ENCODE measurements around the gene TM9SF3. TPM values are rescaled to one million over a fixed set of nuclear protein-coding genes. Genes with fewer than 3 reads are reported as not detected.

The TM9SF3 gene
- total and polyA plus RNA-seq, 2 donors (not counting 1 experiment from before 2014, with no cell fraction given), result 103 to 107 TPM

GRCh38 chr10:96500050-96500449 is 86.8 kb downstream of the TM9SF3 start:
- Histone ChIP-seq H2AFZ (ENCODE audit: low read length) (no peak overlapping the region), H3K27me3 (ENCODE audit: control insufficient read depth, insufficient read depth, low read length) (no peaks in the 10 kb centered on the region)
- TF ChIP-seq EZH2 (IDR thresholded peaks at IDR 0.05; ENCODE audit: low read length, missing control alignments), result no peak
- TF ChIP-seq CTCF (conservative IDR thresholded peaks at IDR 0.05 in 1 of 2, IDR thresholded peaks at IDR 0.05 in 1 of 2; ENCODE audit: low read depth in 1 of 2, low read length in 2 of 2), result no peak

GRCh38 chr10:96497391-96497790 is 89.4 kb downstream of the TM9SF3 start:
- no peak overlapping the region for H3K27ac ChIP-seq (ENCODE audit: insufficient read depth, low read length)
- no peaks in the 10 kb centered on the region for H4K20me1 ChIP-seq (ENCODE audit: control insufficient read depth, extremely low read depth, insufficient read depth, low read length)
- no peaks in the 10 kb centered on the region for H3K9me3 ChIP-seq (ENCODE audit: control insufficient read depth, insufficient read depth, low read depth, low read length)
- no peak overlapping the region for H3K9ac ChIP-seq (ENCODE audit: insufficient read depth, low read length)
- no peak overlapping the region for H3K4me3 ChIP-seq (replicated peaks in 1 of 4; ENCODE audit: control extremely low read depth in 1 of 4, insufficient read depth in 1 of 4, low read depth in 3 of 4, low read length in 4 of 4)
- H3K4me2 ChIP-seq (ENCODE audit: extremely low read depth, insufficient read depth, low read length), result no peak overlapping the region
- H2AFZ ChIP-seq (ENCODE audit: low read length), result no peak overlapping the region
- no peaks in the 10 kb centered on the region for H3K36me3 ChIP-seq (ENCODE audit: control insufficient read depth, insufficient read depth, low read length)
- no peak for DNase-seq (ENCODE audit: low read depth in 2 of 2)
- no peaks in the 10 kb centered on the region for H3K4me1 ChIP-seq (ENCODE audit: control insufficient read depth, extremely low read depth, insufficient read depth, low read length)
- H3K79me2 ChIP-seq (ENCODE audit: control insufficient read depth, insufficient read depth, low read length), result no peaks in the 10 kb centered on the region
- TF ChIP-seq CTCF (conservative IDR thresholded peaks at IDR 0.05 in 1 of 2, IDR thresholded peaks at IDR 0.05 in 1 of 2; ENCODE audit: low read depth in 1 of 2, low read length in 2 of 2) (no peak), EZH2 (IDR thresholded peaks at IDR 0.05; ENCODE audit: low read length, missing control alignments) (no peak)
- H3K27me3 ChIP-seq (ENCODE audit: control insufficient read depth, insufficient read depth, low read length), result no peaks in the 10 kb centered on the region

More at GRCh38 chr10:96500050-96500449, 86.8 kb downstream of the TM9SF3 start:
- Histone ChIP-seq H3K4me1 (ENCODE audit: control insufficient read depth, extremely low read depth, insufficient read depth, low read length) (no peaks in the 10 kb centered on the region), H3K36me3 (ENCODE audit: control insufficient read depth, insufficient read depth, low read length) (no peaks in the 10 kb centered on the region), H3K9ac (ENCODE audit: insufficient read depth, low read length) (no peak overlapping the region), H3K79me2 (ENCODE audit: control insufficient read depth, insufficient read depth, low read length) (no peaks in the 10 kb centered on the region), H4K20me1 (ENCODE audit: control insufficient read depth, extremely low read depth, insufficient read depth, low read length) (no peaks in the 10 kb centered on the region), H3K9me3 (ENCODE audit: control insufficient read depth, insufficient read depth, low read depth, low read length) (no peaks in the 10 kb centered on the region), H3K4me3 (replicated peaks in 1 of 4; ENCODE audit: control extremely low read depth in 1 of 4, insufficient read depth in 1 of 4, low read depth in 3 of 4, low read length in 4 of 4) (no peak overlapping the region), H3K4me2 (ENCODE audit: extremely low read depth, insufficient read depth, low read length) (no peak overlapping the region), H3K27ac (ENCODE audit: insufficient read depth, low read length) (no peak overlapping the region)
- no peak for DNase-seq (ENCODE audit: low read depth in 2 of 2)

GRCh38 chr10:96496281-96496925 is 90.4 kb downstream of the TM9SF3 start:
- H3K4me1 ChIP-seq (ENCODE audit: control insufficient read depth, extremely low read depth, insufficient read depth, low read length), result no peaks in the 10 kb centered on the region
- H3K9me3 ChIP-seq (ENCODE audit: control insufficient read depth, insufficient read depth, low read depth, low read length), result no peaks in the 10 kb centered on the region
- H4K20me1 ChIP-seq (ENCODE audit: control insufficient read depth, extremely low read depth, insufficient read depth, low read length), result no peaks in the 10 kb centered on the region
- H3K36me3 ChIP-seq (ENCODE audit: control insufficient read depth, insufficient read depth, low read length), result no peaks in the 10 kb centered on the region
- DNase-seq (ENCODE audit: low read depth in 2 of 2), result peak in 1 of 2 donors; percentile 32
- no peak for TF ChIP-seq CTCF (conservative IDR thresholded peaks at IDR 0.05 in 1 of 2, IDR thresholded peaks at IDR 0.05 in 1 of 2; ENCODE audit: low read depth in 1 of 2, low read length in 2 of 2)
- TF ChIP-seq EZH2 (IDR thresholded peaks at IDR 0.05; ENCODE audit: low read length, missing control alignments), result no peak
- no peak overlapping the region for H3K27ac ChIP-seq (ENCODE audit: insufficient read depth, low read length)
- no peak overlapping the region for H2AFZ ChIP-seq (ENCODE audit: low read length)
- H3K79me2 ChIP-seq (ENCODE audit: control insufficient read depth, insufficient read depth, low read length), result no peaks in the 10 kb centered on the region
- no peak overlapping the region for H3K9ac ChIP-seq (ENCODE audit: insufficient read depth, low read length)
- H3K4me3 ChIP-seq (replicated peaks in 1 of 4; ENCODE audit: control extremely low read depth in 1 of 4, insufficient read depth in 1 of 4, low read depth in 3 of 4, low read length in 4 of 4), result no peak overlapping the region
- H3K27me3 ChIP-seq (ENCODE audit: control insufficient read depth, insufficient read depth, low read length), result no peaks in the 10 kb centered on the region
- H3K4me2 ChIP-seq (ENCODE audit: extremely low read depth, insufficient read depth, low read length), result no peak overlapping the region
